ENCODE data around the gene WSCD1.

Gene WSCD1

GRCh38 chr17:6086603-6087400 is 16.6 kb downstream of the WSCD1 start:
- DNase-seq, result no peak

- no peak for DNase-seq
These were observed 18.0 kb downstream of the WSCD1 start for GRCh38 chr17:6088141-6088540.

- no peak for DNase-seq
These were observed 20.1 kb downstream of the WSCD1 start for GRCh38 chr17:6090253-6090652.

GRCh38 chr17:6092182-6092902 is 22.2 kb downstream of the WSCD1 start:
- no peak for DNase-seq

- DNase-seq, result no peak
These were observed 22.8 kb downstream of the WSCD1 start for GRCh38 chr17:6092903-6093468.

GRCh38 chr17:6094453-6094852 is 24.3 kb downstream of the WSCD1 start:
- no peak for DNase-seq

GRCh38 chr17:6094926-6095325 is 24.7 kb downstream of the WSCD1 start:
- DNase-seq, result no peak

- DNase-seq, result no peak
These were observed 25.3 kb downstream of the WSCD1 start for GRCh38 chr17:6095501-6095900.

- no peak for DNase-seq
These were observed 26.2 kb downstream of the WSCD1 start for GRCh38 chr17:6096201-6097004.

GRCh38 chr17:6097005-6097279 is 26.8 kb downstream of the WSCD1 start:
- no peak for DNase-seq

GRCh38 chr17:6098050-6098822 is 28.1 kb downstream of the WSCD1 start:
- DNase-seq, result no peak

GRCh38 chr17:6098823-6099180 is 28.6 kb downstream of the WSCD1 start:
- DNase-seq, result no peak

GRCh38 chr17:6099492-6099891 is 29.3 kb downstream of the WSCD1 start:
- no peak for DNase-seq

GRCh38 chr17:6100146-6100545 is 30.0 kb downstream of the WSCD1 start:
- no peak for DNase-seq

GRCh38 chr17:6100891-6101500 is 30.8 kb downstream of the WSCD1 start:
- no peak for DNase-seq

- DNase-seq, result no peak
These were observed 31.5 kb downstream of the WSCD1 start for GRCh38 chr17:6101706-6102105.

GRCh38 chr17:6102615-6103014 is 32.4 kb downstream of the WSCD1 start:
- no peak for DNase-seq

- no peak for DNase-seq
These were observed 34.9 kb downstream of the WSCD1 start for GRCh38 chr17:6104956-6105648.

GRCh38 chr17:6105649-6106007 is 35.4 kb downstream of the WSCD1 start:
- no peak for DNase-seq

GRCh38 chr17:6106212-6106611 is 36.0 kb downstream of the WSCD1 start:
- no peak for DNase-seq

GRCh38 chr17:6107791-6108190 is 37.6 kb downstream of the WSCD1 start:
- DNase-seq, result no peak

GRCh38 chr17:6108382-6108781 is 38.2 kb downstream of the WSCD1 start:
- no peak for DNase-seq

All from NCI-H226 (cell line).